HG02870 (cell line): ENCODE measurements around the gene UBE2U.

ENCODE experiments used
- ATAC-seq: cut with Tn5 transposase; IDR thresholded peaks from one replicate; pipeline ENCODE4 v1.9.1; 2021; ENCODE audit warnings: mild to moderate bottlenecking, moderate library complexity; ENCODE audit not compliant: unreplicated experiment

Gene UBE2U

DNA sequence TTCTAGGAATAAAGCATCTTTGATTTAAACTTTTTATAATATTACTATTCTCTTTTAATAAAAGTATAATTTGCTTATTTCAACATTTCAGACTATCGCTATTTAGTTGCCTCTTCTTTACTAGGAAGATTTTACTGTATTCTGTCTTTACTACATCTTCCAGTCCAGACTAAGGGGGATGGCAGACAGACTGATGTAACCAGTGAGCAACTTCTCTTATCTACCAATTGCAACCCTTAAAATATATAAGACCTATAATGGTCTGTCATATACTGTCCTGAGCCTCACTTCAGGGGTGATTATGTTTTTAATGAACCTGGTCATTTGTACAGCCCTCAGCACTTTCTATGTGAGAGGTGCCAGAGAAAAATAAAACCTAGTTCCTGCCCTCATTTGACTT is 87.0 kb downstream of the UBE2U start:
- ATAC-seq, result no peak

DNA sequence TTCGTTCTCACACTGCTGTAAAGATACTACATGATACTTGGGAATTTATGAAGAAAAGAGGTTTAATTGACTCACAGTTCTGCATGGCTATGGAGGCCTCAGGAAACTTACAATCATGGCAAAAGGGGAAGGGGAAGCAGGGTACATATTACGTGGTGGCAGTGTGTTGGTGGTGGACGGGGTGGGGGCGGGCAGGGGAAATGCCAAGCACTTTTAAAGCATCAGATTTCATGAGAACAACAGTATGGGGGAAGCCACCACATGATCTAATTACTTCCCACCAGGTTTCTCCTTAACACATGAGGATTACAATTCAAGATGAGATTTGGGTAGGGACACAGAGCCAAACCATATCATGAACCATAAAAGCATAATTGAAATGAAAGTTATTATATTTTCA is 88.5 kb downstream of the UBE2U start:
- ATAC-seq, result no peak

DNA sequence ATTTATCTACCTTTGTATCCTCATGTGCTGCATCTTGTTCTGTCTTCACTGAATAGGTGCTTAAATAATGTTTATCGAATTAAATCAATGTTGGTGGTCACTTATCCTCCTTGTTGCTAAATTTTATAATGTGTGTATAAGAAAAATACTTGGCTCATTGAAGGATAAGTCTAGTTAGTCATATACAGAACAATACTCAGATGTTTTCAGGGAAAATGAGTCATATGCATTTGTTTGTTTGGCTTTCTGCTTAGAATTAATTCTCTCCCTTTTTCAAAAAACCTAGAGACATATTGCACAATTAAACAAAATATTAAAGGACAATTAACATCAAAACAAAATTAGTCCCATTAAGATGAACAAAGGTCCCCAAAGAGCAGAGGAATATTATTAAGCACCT is 89.0 kb downstream of the UBE2U start:
- no peak for ATAC-seq

DNA sequence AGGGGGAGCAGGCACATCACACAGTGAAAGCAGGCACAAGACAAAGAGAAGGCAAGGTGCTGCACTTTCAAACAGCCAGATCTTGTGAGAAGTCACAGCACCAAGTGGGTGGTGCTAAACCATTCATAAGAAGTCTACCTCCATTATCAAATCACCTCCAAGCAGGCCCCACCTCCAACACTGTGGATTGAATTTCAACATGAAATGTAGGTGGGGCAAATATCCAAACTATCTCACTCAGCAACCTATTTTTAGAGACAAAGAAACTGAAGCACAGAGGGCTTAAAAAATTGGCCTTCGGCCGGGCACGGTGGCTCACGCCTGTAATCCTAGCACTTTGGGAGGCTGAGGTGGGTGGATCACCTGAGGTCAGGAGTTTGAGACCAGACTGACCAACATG is 90.4 kb downstream of the UBE2U start:
- no peak for ATAC-seq

DNA sequence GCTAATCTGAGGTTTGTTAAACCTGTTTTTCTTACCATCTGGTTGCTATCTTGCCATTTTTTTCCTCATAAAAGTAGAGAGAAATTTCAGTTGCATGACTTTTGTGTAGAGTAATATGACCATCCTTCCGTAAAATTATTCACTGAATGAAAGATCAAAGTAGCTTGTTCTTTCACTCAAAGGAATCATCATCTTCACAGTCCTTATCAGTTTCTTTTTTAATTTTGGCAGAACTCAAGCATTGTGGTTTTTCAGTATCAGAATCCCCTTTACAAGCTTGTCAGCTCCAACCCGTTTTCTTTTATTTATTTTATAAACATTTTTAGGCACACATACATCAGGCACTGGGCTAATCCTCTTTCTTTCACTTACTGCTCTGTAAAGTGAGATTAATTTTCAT is 91.7 kb downstream of the UBE2U start:
- no peak for ATAC-seq

DNA sequence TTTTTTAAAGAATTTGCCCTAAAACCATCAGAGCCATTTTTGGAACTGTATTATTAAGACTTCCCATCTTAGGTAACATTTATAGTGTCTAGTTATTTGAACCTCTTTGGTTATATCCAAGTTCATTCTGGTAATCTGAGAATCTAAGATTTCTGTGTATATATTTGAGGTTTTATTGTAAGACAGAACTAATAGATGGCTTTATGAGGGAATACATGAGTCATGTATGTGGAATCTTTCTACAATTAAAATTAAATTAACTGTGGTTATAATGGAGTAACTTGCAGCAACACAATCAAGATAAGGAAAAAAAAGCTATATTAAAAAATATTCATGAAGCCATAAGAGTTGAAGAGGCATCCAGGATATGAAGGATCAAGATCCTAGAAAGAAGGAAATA is 92.1 kb downstream of the UBE2U start:
- ATAC-seq, result no peak

DNA sequence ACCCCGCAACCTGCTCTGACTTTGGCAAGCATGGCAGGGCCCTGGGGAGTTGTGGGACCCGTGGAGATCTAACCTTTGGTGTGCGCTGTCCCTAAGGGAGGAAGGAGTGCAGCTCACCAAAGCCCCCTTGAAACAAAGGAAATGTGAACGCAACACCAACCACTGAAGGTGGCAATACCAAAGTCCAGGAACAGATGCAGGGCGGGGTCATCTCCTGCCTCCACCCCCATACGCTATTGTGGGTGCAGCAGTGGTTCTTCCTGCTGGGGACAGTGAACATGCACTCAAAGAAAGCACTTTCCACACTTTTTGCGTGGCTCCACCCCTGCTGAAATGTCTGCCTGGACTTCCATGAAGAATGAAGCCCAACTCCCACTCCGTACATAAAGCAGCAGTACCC is 93.0 kb downstream of the UBE2U start:
- no peak for ATAC-seq

DNA sequence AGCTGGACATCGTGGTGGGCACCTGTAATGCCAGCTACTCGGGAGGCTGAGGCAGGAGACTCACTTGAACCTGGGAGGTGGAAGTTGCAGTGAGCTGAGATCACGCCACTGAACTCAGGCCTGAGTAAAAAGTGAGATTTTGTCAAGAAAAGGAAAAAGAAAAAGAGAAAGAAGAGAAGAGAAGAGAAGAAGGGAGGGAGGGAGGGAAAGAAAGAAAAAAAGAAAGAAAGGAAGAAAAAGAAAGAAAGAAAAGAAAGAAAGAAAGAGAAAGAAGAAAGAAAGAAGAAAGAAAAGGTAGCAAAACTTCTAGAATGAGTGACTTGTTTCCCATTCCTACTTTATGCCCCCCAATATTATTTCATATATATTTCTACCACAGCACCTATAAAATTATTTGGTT is 98.8 kb downstream of the UBE2U start:
- ATAC-seq, result no peak

DNA sequence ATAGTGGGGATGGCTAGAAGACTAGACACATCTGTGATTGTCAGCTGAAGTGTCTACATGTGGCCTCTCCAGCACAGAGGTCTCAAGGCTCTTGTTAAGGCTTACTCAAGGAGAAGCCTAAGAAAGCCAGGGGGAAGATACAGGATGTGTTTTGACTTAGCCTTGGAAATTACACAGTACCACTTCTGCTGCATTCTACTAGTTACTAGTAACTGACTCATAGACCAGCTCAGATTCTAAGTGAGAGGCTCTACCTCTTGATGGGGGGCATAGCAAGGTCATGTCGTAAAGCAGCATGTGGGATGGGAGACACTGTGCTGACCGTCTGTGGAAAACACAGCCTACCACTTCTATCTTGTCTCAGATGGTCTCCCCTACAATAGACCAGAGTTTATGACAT is 99.5 kb downstream of the UBE2U start:
- no peak for ATAC-seq

DNA sequence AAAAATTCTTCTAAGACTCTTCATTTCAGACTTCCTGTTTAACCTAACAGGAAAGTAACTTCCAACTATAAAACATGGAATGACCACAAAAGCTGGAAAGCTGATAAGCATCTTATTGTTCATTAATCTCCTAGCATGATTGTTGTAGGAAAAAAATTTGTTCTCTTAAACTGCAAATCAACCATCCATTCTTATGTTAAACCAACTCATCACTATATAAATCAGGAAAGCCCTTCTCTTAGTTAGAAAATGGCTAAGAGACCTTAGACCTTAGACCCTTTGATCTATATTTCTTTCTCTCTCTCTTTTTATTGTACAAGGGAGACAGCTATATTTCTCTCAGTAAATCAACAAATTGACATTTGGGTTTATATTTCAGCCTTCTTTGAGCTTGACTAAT is 101.4 kb downstream of the UBE2U start:
- ATAC-seq, result no peak

DNA sequence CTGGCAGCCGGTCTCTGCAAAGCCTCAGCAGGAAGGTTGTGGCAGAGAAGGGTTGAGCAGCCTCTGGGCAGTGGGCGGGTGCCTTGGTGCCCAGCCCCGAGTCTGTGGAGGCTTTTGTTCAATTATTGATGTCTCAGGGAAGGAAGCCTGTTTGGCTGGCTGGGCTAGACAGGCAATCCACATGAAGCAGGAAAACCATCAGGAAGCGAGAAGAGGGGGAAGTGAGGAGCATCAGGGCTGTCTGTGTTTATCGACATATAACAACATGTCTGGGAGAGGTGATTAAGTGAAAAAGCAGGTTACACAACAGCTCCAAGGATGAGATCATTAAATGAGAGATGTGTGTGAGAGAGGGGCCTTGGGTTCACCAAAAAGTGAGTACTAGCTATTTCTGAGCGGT is 105.4 kb downstream of the UBE2U start:
- no peak for ATAC-seq

DNA sequence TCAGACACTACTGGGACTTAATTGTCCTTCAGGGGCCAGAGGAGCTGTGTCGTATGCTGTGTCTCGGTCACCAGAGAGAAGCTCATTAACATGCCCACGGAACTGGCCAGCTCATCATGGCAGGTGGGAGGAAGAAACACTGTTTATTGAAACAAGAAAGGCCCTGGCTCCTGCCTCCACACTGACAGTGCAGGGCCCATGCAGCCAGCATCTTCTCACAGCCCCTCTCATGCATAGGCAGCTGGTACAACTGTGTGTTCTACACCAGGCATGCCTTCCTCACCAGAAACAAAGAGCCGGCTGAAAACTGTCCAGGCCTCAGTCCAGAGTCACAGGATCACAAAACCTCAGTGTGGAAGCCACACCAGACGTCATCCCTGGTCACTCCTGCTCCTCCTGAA is 106.0 kb downstream of the UBE2U start:
- ATAC-seq, result no peak

DNA sequence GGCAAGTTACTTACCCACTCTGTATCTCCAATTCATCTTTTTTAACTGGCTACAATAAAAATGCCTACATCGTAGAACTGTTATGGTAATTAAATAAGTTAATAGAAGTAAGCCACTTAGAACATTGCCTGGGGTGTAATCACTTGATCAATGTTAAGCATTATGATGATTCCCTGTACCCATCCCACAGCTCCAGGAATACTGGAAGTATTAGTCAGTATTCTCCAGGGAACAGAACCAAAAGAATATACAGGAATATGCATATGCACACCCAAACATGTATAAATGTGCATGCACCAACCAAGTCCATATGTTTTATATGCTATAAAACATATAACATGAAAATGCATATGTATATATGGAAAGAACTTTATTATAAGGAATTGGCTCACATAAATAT is 107.3 kb downstream of the UBE2U start:
- no peak for ATAC-seq

DNA sequence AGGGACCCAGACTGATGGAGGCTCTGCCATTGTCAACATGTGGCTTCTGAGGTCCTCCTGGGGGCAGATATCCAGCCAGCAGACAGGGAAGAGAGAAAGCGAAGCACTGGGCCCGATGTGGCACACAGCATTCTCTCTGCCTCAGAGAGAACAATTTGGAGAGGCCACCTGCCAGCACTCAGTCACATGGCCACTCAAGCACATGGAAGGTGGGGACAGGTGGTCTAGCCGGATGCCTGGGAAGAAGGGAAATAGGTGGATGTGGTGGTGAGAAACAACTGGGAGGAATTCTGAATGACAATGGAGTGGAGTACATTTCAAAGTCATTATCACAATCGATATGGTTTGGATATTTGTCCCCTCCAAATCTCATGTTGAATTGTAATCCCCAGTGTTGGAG is 109.0 kb downstream of the UBE2U start:
- no peak for ATAC-seq

DNA sequence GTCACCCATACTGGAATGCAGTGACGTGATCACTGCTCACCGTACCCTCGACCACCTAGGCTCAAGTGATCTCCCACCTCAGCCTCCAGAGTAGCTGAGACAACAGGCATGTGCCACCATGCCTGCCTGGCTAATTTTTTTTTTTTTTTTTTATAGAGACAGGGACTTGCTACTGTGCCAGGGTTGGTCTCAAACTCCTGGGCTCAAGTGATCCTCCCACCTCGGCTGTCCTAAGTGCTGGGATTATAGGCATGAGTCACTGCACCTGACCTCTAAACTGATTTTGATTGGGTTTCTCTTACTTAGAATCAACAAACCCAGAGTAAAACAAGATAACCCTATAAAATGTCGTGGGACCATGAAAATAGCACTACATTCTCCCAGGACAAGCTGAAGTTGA is 112.0 kb downstream of the UBE2U start:
- no peak for ATAC-seq
